ENCODE data around the gene CPVL. TPM values are rescaled to one million over a fixed set of nuclear protein-coding genes. Genes with fewer than 3 reads are reported as not detected.

CPVL gene
- total RNA-seq, 2 donors from 2014 or later: 4.0 to 17.9 TPM

GRCh38 chr7:28984217-28984616 is 162.1 kb downstream of the CPVL start:
- intact Hi-C loops (cut with DNase I): no loop called here
- H3K27ac ChIP-seq: no peak overlapping the region
- no peak for ATAC-seq

GRCh38 chr7:28983396-28984190 is 162.7 kb downstream of the CPVL start:
- no peaks in the 10 kb centered on the region for H3K4me1 ChIP-seq
- no peak overlapping the region for H3K27ac ChIP-seq
- no peaks in the 10 kb centered on the region for H3K36me3 ChIP-seq (replicated peaks in 1 of 2; ENCODE audit: insufficient read depth in 1 of 2, low read depth in 2 of 2)
- no peaks in the 10 kb centered on the region for H3K27me3 ChIP-seq
- 81 to 83% methylated on average over 4 of the region's 4 CpGs for WGBS, 2 donors
- no peaks in the 10 kb centered on the region for H3K9me3 ChIP-seq
- DNase-seq (no peak), ATAC-seq (no peak)
- no peak for TF ChIP-seq CTCF (IDR thresholded peaks at IDR 0.05)
- no peak for TF ChIP-seq POLR2A (IDR thresholded peaks at IDR 0.05)
- no peak overlapping the region for H3K4me3 ChIP-seq
- intact Hi-C loops (cut with DNase I): no loop called here

More at GRCh38 chr7:28984217-28984616, 162.1 kb downstream of the CPVL start:
- H3K4me3 ChIP-seq: no peak overlapping the region
- DNase-seq: no peak
- H3K27me3 ChIP-seq: no peaks in the 10 kb centered on the region
- TF ChIP-seq POLR2A (IDR thresholded peaks at IDR 0.05): no peak
- no peak for TF ChIP-seq CTCF (IDR thresholded peaks at IDR 0.05)
- H3K36me3 ChIP-seq (replicated peaks in 1 of 2; ENCODE audit: insufficient read depth in 1 of 2, low read depth in 2 of 2): no peaks in the 10 kb centered on the region
- H3K9me3 ChIP-seq: no peaks in the 10 kb centered on the region
- H3K4me1 ChIP-seq: no peaks in the 10 kb centered on the region

GRCh38 chr7:28981161-28981465 is 165.2 kb downstream of the CPVL start:
- H3K4me3 ChIP-seq: no peak overlapping the region
- no peaks in the 10 kb centered on the region for H3K36me3 ChIP-seq (replicated peaks in 1 of 2; ENCODE audit: insufficient read depth in 1 of 2, low read depth in 2 of 2)
- TF ChIP-seq POLR2A (IDR thresholded peaks at IDR 0.05) (no peak), CTCF (IDR thresholded peaks at IDR 0.05) (no peak)
- H3K9me3 ChIP-seq: no peaks in the 10 kb centered on the region
- 69 to 72% methylated on average over 4 of the region's 4 CpGs for WGBS, 2 donors
- DNase-seq (no peak), ATAC-seq (no peak)
- no peaks in the 10 kb centered on the region for H3K4me1 ChIP-seq
- intact Hi-C loops (cut with DNase I): no loop called here
- no peaks in the 10 kb centered on the region for H3K27me3 ChIP-seq
- no peak overlapping the region for H3K27ac ChIP-seq

- ATAC-seq (peak; percentile 18), DNase-seq (no peak)
- H3K4me1 ChIP-seq: no peaks in the 10 kb centered on the region
- H3K27me3 ChIP-seq: no peaks in the 10 kb centered on the region
- no peaks in the 10 kb centered on the region for H3K9me3 ChIP-seq
- intact Hi-C loops (cut with DNase I): no loop called here
- H3K27ac ChIP-seq: no peak overlapping the region
- no peaks in the 10 kb centered on the region for H3K36me3 ChIP-seq (replicated peaks in 1 of 2; ENCODE audit: insufficient read depth in 1 of 2, low read depth in 2 of 2)
- no peak overlapping the region for H3K4me3 ChIP-seq
- 64 to 70% methylated on average over 8 of the region's 8 CpGs for WGBS, 2 donors
- TF ChIP-seq CTCF (IDR thresholded peaks at IDR 0.05): no peak
- TF ChIP-seq POLR2A (IDR thresholded peaks at IDR 0.05): no peak
Observed at GRCh38 chr7:28980451-28981160, 165.7 kb downstream of the CPVL start.

Measured in body of pancreas (tissue), 4 donors.